Activated CD8-positive, alpha-beta T cell treated with anti-CD3 and anti-CD28 coated beads for 36 hours (primary cell): Measurements from ENCODE around the gene RTN4RL1. TPM values are rescaled to one million over a fixed set of nuclear protein-coding genes. Genes with fewer than 3 reads are reported as not detected.

Experiments used
- ATAC-seq: fragments of 200-7000 bp; cut with Tn5 transposase; one replicate; pipeline ENCODE4 v1.10.0; 2021; ENCODE audit warnings: mild to moderate bottlenecking, moderate library complexity
- CTCF ChIA-PET: fragments of 350-600 bp; sonication (Branson Sonifier 250); formaldehyde crosslinking; loops from one replicate; lab custom pipeline; 2021; ENCODE audit warnings: antibody characterized with exemption; lab: Charles Lee
- POLR2A ChIA-PET: fragments of 350-600 bp; sonication (Branson Sonifier 250); formaldehyde crosslinking; loops from one replicate; lab custom pipeline; 2021; ENCODE audit warnings: antibody characterized with exemption; lab: Charles Lee
- DNase-seq: peaks from one replicate; pipeline ENCODE4 v3.0.0-alpha.2; 2020
- H3K27ac Mint-ChIP-seq: one replicate; pipeline ENCODE4 v1.8.0; 2021; ENCODE audit warnings: mild to moderate bottlenecking, mixed read lengths
- H3K27me3 Mint-ChIP-seq: one replicate; pipeline ENCODE4 v1.8.0; 2021; ENCODE audit warnings: mixed read lengths
- H3K36me3 Mint-ChIP-seq: one replicate; pipeline ENCODE4 v1.8.0; 2021; ENCODE audit warnings: low read depth, mixed read lengths
- H3K4me1 Mint-ChIP-seq: one replicate; pipeline ENCODE4 v1.8.0; 2021; ENCODE audit warnings: low read depth, mixed read lengths
- H3K4me3 Mint-ChIP-seq: one replicate; pipeline ENCODE4 v1.8.0; 2021; ENCODE audit warnings: mild to moderate bottlenecking, moderate library complexity, mixed read lengths
- H3K9me3 Mint-ChIP-seq: one replicate; pipeline ENCODE4 v1.8.0; 2021; ENCODE audit warnings: mixed read lengths
- CTCF ChIP-seq: fragments of 200-600 bp; IDR thresholded peaks from one replicate; pipeline ENCODE4 v1.8.0; 2022; ENCODE audit warnings: antibody characterized with exemption, mild to moderate bottlenecking
- intact Hi-C: fragments of 100-400 bp; cut with micrococcal nuclease; formaldehyde crosslinking; loops from one replicate; pipeline ENCODE4 v1.10.0; 2022
- total RNA-seq, 2 experiments: library from RNA; stranded (reverse); gene quantifications; one replicate each; pipeline ENCODE4 v1.2.3, GENCODE V29; 2021

RTN4RL1 gene
- total RNA-seq, 2 experiments from 2014 or later, result 0.27 to 0.49 TPM

GRCh38 chr17:1995907-1996799, 29.0 kb downstream of the RTN4RL1 start:
- POLR2A ChIA-PET, result interaction anchor here (1.0 kb wide), 1 partner anchor 9 kb away, joined by 3 read pairs; no protein-coding TSS in a partner anchor
- Mint-ChIP-seq H3K27me3 (peaks cover 23% of the 10 kb centered on the region), H3K4me3 (no peak overlapping the region), H3K9me3 (no peaks in the 10 kb centered on the region), H3K27ac (no peak overlapping the region), H3K4me1 (no peaks in the 10 kb centered on the region), H3K36me3 (no peaks in the 10 kb centered on the region)
- CTCF ChIA-PET, result interaction anchor here (1.3 to 1.4 kb wide), 2 partner anchors 87 to 132 kb away, joined by 3 to 4 read pairs; no protein-coding TSS in a partner anchor
- no peak for DNase-seq
- ATAC-seq, result no peak
- intact Hi-C loops, result no loop called here
- TF ChIP-seq CTCF, result no peak

GRCh38 chr17:1995321-1995892, 29.7 kb downstream of the RTN4RL1 start:
- ChIA-PET POLR2A (no interaction called here), CTCF (interaction anchor here (1.3 kb wide), 1 partner anchor 132 kb away, joined by 3 read pairs; no protein-coding TSS in a partner anchor)
- no peak for TF ChIP-seq CTCF
- DNase-seq, result no peak
- no peak for ATAC-seq
- H3K4me3 Mint-ChIP-seq, result no peak overlapping the region
- no peaks in the 10 kb centered on the region for H3K4me1 Mint-ChIP-seq
- no peaks in the 10 kb centered on the region for H3K9me3 Mint-ChIP-seq
- H3K27me3 Mint-ChIP-seq, result peaks cover 23% of the 10 kb centered on the region
- no peak overlapping the region for H3K27ac Mint-ChIP-seq
- no peaks in the 10 kb centered on the region for H3K36me3 Mint-ChIP-seq
- intact Hi-C loops, result no loop called here

- CTCF ChIA-PET, result no interaction called here
- Mint-ChIP-seq H3K27ac (no peak overlapping the region), H3K27me3 (peaks cover 23% of the 10 kb centered on the region), H3K9me3 (no peaks in the 10 kb centered on the region), H3K36me3 (no peaks in the 10 kb centered on the region), H3K4me1 (no peaks in the 10 kb centered on the region), H3K4me3 (no peak overlapping the region)
- POLR2A ChIA-PET, result no interaction called here
- ATAC-seq (no peak), DNase-seq (no peak)
- no peak for TF ChIP-seq CTCF
- intact Hi-C loops, result no loop called here
These were observed 30.4 kb downstream of the RTN4RL1 start for GRCh38 chr17:1994707-1995106.

GRCh38 chr17:1992541-1992940, 32.6 kb downstream of the RTN4RL1 start:
- H3K27ac Mint-ChIP-seq, result no peak overlapping the region
- ChIA-PET CTCF (no interaction called here), POLR2A (interaction anchor here (0.6 kb wide), 1 partner anchor 189 kb away, joined by 3 read pairs; no protein-coding TSS in a partner anchor)
- intact Hi-C loops, result no loop called here
- H3K4me3 Mint-ChIP-seq, result no peak overlapping the region
- no peaks in the 10 kb centered on the region for H3K9me3 Mint-ChIP-seq
- ATAC-seq (no peak), DNase-seq (no peak)
- H3K36me3 Mint-ChIP-seq, result no peaks in the 10 kb centered on the region
- no peaks in the 10 kb centered on the region for H3K4me1 Mint-ChIP-seq
- H3K27me3 Mint-ChIP-seq, result peaks cover 13% of the 10 kb centered on the region
- no peak for TF ChIP-seq CTCF

GRCh38 chr17:1989135-1989534, 36.0 kb downstream of the RTN4RL1 start:
- Mint-ChIP-seq H3K4me1 (no peaks in the 10 kb centered on the region), H3K27ac (no peak overlapping the region), H3K27me3 (no peaks in the 10 kb centered on the region), H3K4me3 (no peak overlapping the region), H3K9me3 (no peaks in the 10 kb centered on the region), H3K36me3 (no peaks in the 10 kb centered on the region)
- CTCF ChIA-PET, result no interaction called here
- no peak for TF ChIP-seq CTCF
- no peak for DNase-seq
- ATAC-seq, result no peak
- intact Hi-C loops, result no loop called here
- POLR2A ChIA-PET, result no interaction called here
